ENCODE results near the gene NOXA1.
"Not testable (repeated sequence)": the region's sequence is repeated elsewhere in the genome, so short reads cannot be mapped to it uniquely, and the experiment has no call there.

Gene NOXA1

GRCh38 chr9:137406085-137406760 lies 17.0 kb upstream of the NOXA1 start:
- DNase-seq (ENCODE audit: low read depth): no peak

GRCh38 chr9:137406876-137407589 lies 16.2 kb upstream of the NOXA1 start:
- peak; percentile 23 for DNase-seq (ENCODE audit: low read depth)

GRCh38 chr9:137407590-137408300 lies 15.4 kb upstream of the NOXA1 start:
- DNase-seq (ENCODE audit: low read depth): no peak

GRCh38 chr9:137408651-137409405 lies 14.4 kb upstream of the NOXA1 start:
- DNase-seq (ENCODE audit: low read depth): no peak

GRCh38 chr9:137409515-137409914 lies 13.7 kb upstream of the NOXA1 start:
- DNase-seq (ENCODE audit: low read depth): no peak

GRCh38 chr9:137410236-137410890 lies 12.8 kb upstream of the NOXA1 start:
- DNase-seq (ENCODE audit: low read depth): not testable (repeated sequence)

- DNase-seq (ENCODE audit: low read depth): no peak
Observed at GRCh38 chr9:137410891-137411249, 12.3 kb upstream of the NOXA1 start.

GRCh38 chr9:137411260-137411644 lies 11.9 kb upstream of the NOXA1 start:
- DNase-seq (ENCODE audit: low read depth): no peak

- peak; percentile 50 for DNase-seq (ENCODE audit: low read depth)
Observed at GRCh38 chr9:137411645-137412380, 11.4 kb upstream of the NOXA1 start.

- no peak for DNase-seq (ENCODE audit: low read depth)
Observed at GRCh38 chr9:137412431-137412830, 10.8 kb upstream of the NOXA1 start.

GRCh38 chr9:137415451-137415850 lies 7.7 kb upstream of the NOXA1 start:
- no peak for DNase-seq (ENCODE audit: low read depth)

- DNase-seq (ENCODE audit: low read depth): no peak
Observed at GRCh38 chr9:137416006-137416562, 7.1 kb upstream of the NOXA1 start.

- no peak for DNase-seq (ENCODE audit: low read depth)
Observed at GRCh38 chr9:137416563-137417151, 6.5 kb upstream of the NOXA1 start.

- no peak for DNase-seq (ENCODE audit: low read depth)
Observed at GRCh38 chr9:137417161-137418021, 5.8 kb upstream of the NOXA1 start.

GRCh38 chr9:137421838-137422603 lies 1.2 kb upstream of the NOXA1 start:
- DNase-seq (ENCODE audit: low read depth): no peak

GRCh38 chr9:137423514-137424291 lies 510 bp downstream of the NOXA1 start:
- no peak for DNase-seq (ENCODE audit: low read depth)

GRCh38 chr9:137426018-137426681 lies 3.0 kb downstream of the NOXA1 start:
- DNase-seq (ENCODE audit: low read depth): no peak

Measured in GM04504 (cell line).